ENCODE results near the gene LPP.

DNA sequence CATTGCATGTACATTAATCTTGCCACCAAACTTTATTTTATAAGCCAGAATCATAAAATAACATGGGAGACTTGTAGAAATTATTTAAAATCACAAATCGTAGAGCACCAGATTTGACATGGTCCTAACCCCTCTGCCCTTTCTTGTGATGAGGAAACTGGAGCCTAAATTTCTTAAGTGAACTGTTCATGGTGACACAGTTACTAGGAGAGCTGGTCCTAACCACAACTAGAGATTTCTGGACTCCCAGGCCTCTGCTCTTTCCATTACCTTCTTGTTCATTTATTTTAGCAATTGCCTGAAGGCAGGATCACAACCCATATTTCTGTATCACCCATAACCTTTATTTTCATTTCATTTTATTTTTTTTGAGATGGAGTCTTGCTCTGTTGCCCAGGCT lies 352.5 kb downstream of the LPP start:
- TF ChIP-seq CTCF (IDR thresholded peaks at IDR 0.05; ENCODE audit: borderline replicate concordance, extremely low read depth, low read length, poor library complexity, severe bottlenecking) (no peak), EZH2 (IDR thresholded peaks at IDR 0.05; ENCODE audit: borderline replicate concordance, low read depth, low read length, severe bottlenecking) (no peak)

All from DND-41 (cell line).